Measurements from ENCODE around the gene NHERF1. TPM values are rescaled to one million over a fixed set of nuclear protein-coding genes. Genes with fewer than 3 reads are reported as not detected.
A peak's percentile ranks its signal among the peaks of the same experiment; 100 is the strongest.

NHERF1 gene
- total and polyA plus RNA-seq, 2 of the 13 experiments (the other 11 are each of a cell fraction or from before 2014, with no cell fraction given): 169 to 269 TPM

DNA sequence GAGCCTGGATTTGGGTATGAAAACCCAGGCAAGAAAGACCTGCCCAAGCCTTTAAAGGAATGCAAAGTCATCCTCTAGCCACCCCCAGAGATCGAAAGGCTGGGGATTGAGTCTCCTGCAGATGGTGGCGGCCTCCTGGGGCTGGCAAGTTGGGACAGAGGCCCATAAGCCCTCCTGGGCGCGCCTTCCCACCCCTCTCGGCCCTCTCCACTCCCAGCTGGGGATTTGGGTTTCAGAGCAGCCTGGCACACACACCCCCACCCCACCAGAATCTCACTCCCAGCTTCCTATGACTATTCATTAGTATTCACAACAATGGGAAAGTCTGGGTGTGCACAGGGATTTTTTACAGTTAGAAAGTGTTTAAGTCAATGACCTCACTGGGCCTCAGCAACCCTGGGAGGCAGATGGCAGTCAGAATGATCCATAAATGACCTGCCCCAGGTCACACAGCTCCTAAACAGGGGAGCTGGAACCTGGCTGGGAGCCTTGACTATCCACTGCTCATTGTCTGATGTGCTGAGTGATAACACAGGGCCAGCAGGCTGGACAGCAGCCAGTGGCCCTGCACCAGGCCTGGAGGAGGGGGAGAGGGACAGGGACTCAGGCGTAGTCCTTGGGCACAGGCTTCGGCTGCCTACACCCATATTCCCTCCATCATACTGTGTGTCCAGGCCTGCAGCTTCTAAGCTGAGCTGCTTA lies 12.1 kb downstream of the NHERF1 start:
- Histone ChIP-seq H4K20me1 (ENCODE audit: insufficient read depth, low read length) (peaks cover 69% of the 10 kb centered on the region), H3K27ac (ENCODE audit: extremely low read length, insufficient read depth, low read length) (peak overlapping the region; percentile 64), H2AFZ (ENCODE audit: low read length) (no peak overlapping the region), H3K4me2 (ENCODE audit: low read depth, low read length) (peak overlapping the region; percentile 92), H3K4me1 (ENCODE audit: insufficient read depth, low read length) (peaks cover 99% of the 10 kb centered on the region), H3K9ac (ENCODE audit: insufficient read depth, low read depth, low read length) (peak overlapping the region; percentile 27), H3K4me3 (replicated peaks in 1 of 3; ENCODE audit: insufficient read depth in 1 of 3, low read depth in 2 of 3, low read length in 3 of 3) (peak overlapping the region in 1 of 3 experiments; percentile 19; a peak in 1 of 6 replicates), H3K36me3 (replicated peaks in 1 of 2; ENCODE audit: control insufficient read depth in 1 of 2, insufficient read depth in 2 of 2, low read length in 2 of 2) (peaks cover 26 to 38% of the 10 kb centered on the region in 2 experiments), H3K27me3 (ENCODE audit: control insufficient read depth in 1 of 2, insufficient read depth in 2 of 2, low read length in 2 of 2) (no peaks in the 10 kb centered on the region), H3K79me2 (ENCODE audit: insufficient read depth, low read length) (peaks cover 93% of the 10 kb centered on the region), H3K9me3 (ENCODE audit: low read length) (no peaks in the 10 kb centered on the region)
- peak; percentile 2 for ATAC-seq
- POLR2A ChIA-PET: interaction anchor here (0.8 to 29.3 kb wide), 4 partner anchors 6 to 113 kb away, joined by 5 to 1459 read pairs (median 764); partner anchors contain the start of genes FDXR, NAT9, NHERF1 and RAB37
- in situ Hi-C loops (cut with HindIII; ENCODE audit: extremely low pct_ligation_motif_present, low pct_unique_long_range_greater_than_20kb): no loop called here
- no peak for FAIRE-seq
- no TSS peak for BruUV-seq (replicated peaks)
- CTCF ChIA-PET (ENCODE audit: low intra/inter-chr PET ratio, low total read pairs): interaction anchor here (1.0 to 1.5 kb wide), 2 partner anchors 10 to 16 kb away, joined by 3 to 4 read pairs; no protein-coding TSS in a partner anchor
- intact Hi-C loops (cut with micrococcal nuclease; ENCODE audit: unreplicated experiment): loop anchor here (1.0 kb wide), 1 partner anchor 10 kb away; no protein-coding TSS in a partner anchor
- DNase-seq (ENCODE audit: low spot score): no peak
- WGBS (ENCODE audit: low lambda C conversion rate): 72% methylated on average over 7 of the region's 7 CpGs
- TF ChIP-seq, protein P1, sequence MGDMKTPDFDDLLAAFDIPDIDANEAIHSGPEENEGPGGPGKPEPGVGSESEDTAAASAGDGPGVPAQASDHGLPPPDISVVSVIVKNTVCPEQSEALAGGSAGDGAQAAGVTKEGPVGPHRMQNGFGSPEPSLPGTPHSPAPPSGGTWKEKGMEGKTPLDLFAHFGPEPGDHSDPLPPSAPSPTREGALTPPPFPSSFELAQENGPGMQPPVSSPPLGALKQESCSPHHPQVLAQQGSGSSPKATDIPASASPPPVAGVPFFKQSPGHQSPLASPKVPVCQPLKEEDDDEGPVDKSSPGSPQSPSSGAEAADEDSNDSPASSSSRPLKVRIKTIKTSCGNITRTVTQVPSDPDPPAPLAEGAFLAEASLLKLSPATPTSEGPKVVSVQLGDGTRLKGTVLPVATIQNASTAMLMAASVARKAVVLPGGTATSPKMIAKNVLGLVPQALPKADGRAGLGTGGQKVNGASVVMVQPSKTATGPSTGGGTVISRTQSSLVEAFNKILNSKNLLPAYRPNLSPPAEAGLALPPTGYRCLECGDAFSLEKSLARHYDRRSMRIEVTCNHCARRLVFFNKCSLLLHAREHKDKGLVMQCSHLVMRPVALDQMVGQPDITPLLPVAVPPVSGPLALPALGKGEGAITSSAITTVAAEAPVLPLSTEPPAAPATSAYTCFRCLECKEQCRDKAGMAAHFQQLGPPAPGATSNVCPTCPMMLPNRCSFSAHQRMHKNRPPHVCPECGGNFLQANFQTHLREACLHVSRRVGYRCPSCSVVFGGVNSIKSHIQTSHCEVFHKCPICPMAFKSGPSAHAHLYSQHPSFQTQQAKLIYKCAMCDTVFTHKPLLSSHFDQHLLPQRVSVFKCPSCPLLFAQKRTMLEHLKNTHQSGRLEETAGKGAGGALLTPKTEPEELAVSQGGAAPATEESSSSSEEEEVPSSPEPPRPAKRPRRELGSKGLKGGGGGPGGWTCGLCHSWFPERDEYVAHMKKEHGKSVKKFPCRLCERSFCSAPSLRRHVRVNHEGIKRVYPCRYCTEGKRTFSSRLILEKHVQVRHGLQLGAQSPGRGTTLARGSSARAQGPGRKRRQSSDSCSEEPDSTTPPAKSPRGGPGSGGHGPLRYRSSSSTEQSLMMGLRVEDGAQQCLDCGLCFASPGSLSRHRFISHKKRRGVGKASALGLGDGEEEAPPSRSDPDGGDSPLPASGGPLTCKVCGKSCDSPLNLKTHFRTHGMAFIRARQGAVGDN (CRISPR knock-in tag; IDR thresholded peaks at IDR 0.05): peak; percentile 66
- TF ChIP-seq ZNF746 (CRISPR knock-in tag; IDR thresholded peaks at IDR 0.05): 0 out of 2 replicates have a peak, but pooled peaks have one; percentile 47
- TF ChIP-seq, protein P2, sequence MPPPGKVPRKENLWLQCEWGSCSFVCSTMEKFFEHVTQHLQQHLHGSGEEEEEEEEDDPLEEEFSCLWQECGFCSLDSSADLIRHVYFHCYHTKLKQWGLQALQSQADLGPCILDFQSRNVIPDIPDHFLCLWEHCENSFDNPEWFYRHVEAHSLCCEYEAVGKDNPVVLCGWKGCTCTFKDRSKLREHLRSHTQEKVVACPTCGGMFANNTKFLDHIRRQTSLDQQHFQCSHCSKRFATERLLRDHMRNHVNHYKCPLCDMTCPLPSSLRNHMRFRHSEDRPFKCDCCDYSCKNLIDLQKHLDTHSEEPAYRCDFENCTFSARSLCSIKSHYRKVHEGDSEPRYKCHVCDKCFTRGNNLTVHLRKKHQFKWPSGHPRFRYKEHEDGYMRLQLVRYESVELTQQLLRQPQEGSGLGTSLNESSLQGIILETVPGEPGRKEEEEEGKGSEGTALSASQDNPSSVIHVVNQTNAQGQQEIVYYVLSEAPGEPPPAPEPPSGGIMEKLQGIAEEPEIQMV (CRISPR knock-in tag; IDR thresholded peaks at IDR 0.05; ENCODE audit: low read depth): 0 out of 2 replicates have a peak, but pooled peaks have one; percentile 27
- TF ChIP-seq, protein P3, sequence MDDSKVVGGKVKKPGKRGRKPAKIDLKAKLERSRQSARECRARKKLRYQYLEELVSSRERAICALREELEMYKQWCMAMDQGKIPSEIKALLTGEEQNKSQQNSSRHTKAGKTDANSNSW (CRISPR knock-in tag; IDR thresholded peaks at IDR 0.05; ENCODE audit: borderline replicate concordance): no peak
- TF ChIP-seq, protein P4, sequence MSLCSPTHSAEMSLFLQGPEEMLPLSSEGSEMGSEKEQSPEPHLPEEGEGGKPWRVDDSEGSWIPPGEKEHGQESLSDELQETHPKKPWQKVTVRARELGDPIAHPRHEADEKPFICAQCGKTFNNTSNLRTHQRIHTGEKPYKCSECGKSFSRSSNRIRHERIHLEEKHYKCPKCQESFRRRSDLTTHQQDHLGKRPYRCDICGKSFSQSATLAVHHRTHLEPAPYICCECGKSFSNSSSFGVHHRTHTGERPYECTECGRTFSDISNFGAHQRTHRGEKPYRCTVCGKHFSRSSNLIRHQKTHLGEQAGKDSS (CRISPR knock-in tag; IDR thresholded peaks at IDR 0.05; ENCODE audit: borderline replicate concordance, low read depth): 0 out of 2 replicates have a peak, but pooled peaks have one; percentile 34
- TF ChIP-seq CCDC6 (CRISPR knock-in tag; IDR thresholded peaks at IDR 0.05): peak; percentile 35; the same call in 1 of the 2 replicates
- TF ChIP-seq DR1 (CRISPR knock-in tag; IDR thresholded peaks at IDR 0.05): no peak; the same call in 1 of the 2 replicates
- no peak for TF ChIP-seq LCORL (IDR thresholded peaks at IDR 0.05)
- TF ChIP-seq LCORL (CRISPR knock-in tag; IDR thresholded peaks at IDR 0.05): peak; percentile 4
- TF ChIP-seq, protein P5, sequence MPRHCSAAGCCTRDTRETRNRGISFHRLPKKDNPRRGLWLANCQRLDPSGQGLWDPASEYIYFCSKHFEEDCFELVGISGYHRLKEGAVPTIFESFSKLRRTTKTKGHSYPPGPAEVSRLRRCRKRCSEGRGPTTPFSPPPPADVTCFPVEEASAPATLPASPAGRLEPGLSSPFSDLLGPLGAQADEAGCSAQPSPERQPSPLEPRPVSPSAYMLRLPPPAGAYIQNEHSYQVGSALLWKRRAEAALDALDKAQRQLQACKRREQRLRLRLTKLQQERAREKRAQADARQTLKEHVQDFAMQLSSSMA (CRISPR knock-in tag; IDR thresholded peaks at IDR 0.05): no peak
- TF ChIP-seq, protein P6, sequence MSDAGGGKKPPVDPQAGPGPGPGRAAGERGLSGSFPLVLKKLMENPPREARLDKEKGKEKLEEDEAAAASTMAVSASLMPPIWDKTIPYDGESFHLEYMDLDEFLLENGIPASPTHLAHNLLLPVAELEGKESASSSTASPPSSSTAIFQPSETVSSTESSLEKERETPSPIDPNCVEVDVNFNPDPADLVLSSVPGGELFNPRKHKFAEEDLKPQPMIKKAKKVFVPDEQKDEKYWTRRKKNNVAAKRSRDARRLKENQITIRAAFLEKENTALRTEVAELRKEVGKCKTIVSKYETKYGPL (CRISPR knock-in tag; IDR thresholded peaks at IDR 0.05): no peak
- TF ChIP-seq SRSF9 (IDR thresholded peaks at IDR 0.05; ENCODE audit: borderline replicate concordance, insufficient read depth, low read depth, low read length, poor library complexity, severe bottlenecking): no peak
